H9 (cell line): ENCODE data around the gene GSN. TPM values are rescaled to one million over a fixed set of nuclear protein-coding genes. Genes with fewer than 3 reads are reported as not detected.

Experiments
- DNase-seq: peaks from one replicate; pipeline ENCODE4 v3.0.0-alpha.2; 2017
- H2AFZ ChIP-seq: one replicate; pipeline ENCODE4 v1.6.1; 2013; ENCODE audit warnings: mild to moderate bottlenecking, low read length, control low read depth, moderate library complexity
- H2AK5ac ChIP-seq: 2 replicates; pipeline ENCODE4 v1.6.1; 2013; ENCODE audit warnings: low read length, control low read depth, mixed read lengths; ENCODE audit not compliant: insufficient read length
- H2BK120ac ChIP-seq: one replicate; pipeline ENCODE4 v1.6.1; 2013; ENCODE audit warnings: low read depth, mild to moderate bottlenecking, low read length, control low read depth, inconsistent platforms; ENCODE audit not compliant: poor library complexity, severe bottlenecking
- H2BK12ac ChIP-seq: 2 replicates; pipeline ENCODE4 v1.6.1; 2013; ENCODE audit warnings: low read length, control low read depth, mixed read lengths, low read depth; ENCODE audit not compliant: insufficient read length
- H2BK15ac ChIP-seq: 2 replicates; pipeline ENCODE4 v1.6.1; 2013; ENCODE audit warnings: low read depth, low read length, control low read depth
- H2BK20ac ChIP-seq: one replicate; pipeline ENCODE4 v1.6.1; 2013; ENCODE audit warnings: low read depth, mild to moderate bottlenecking, low read length, control low read depth, inconsistent platforms; ENCODE audit not compliant: poor library complexity, severe bottlenecking
- H2BK5ac ChIP-seq: 2 replicates; pipeline ENCODE4 v1.6.1; 2013; ENCODE audit warnings: low read length, control low read depth, mixed read lengths; ENCODE audit not compliant: insufficient read length
- H3K14ac ChIP-seq: 2 replicates; pipeline ENCODE4 v1.6.1; 2013; ENCODE audit warnings: low read length, control low read depth; ENCODE audit not compliant: insufficient read depth
- H3K18ac ChIP-seq: 2 replicates; pipeline ENCODE4 v1.6.1; 2013; ENCODE audit warnings: low read depth, mild to moderate bottlenecking, mixed read lengths, low read length, control low read depth; ENCODE audit not compliant: insufficient read length
- H3K23ac ChIP-seq: 2 replicates; pipeline ENCODE4 v1.6.1; 2013; ENCODE audit warnings: low read length, control low read depth, mixed read lengths, low read depth; ENCODE audit not compliant: insufficient read length
- H3K23me2 ChIP-seq: 2 replicates; pipeline ENCODE4 v1.6.1; 2013; ENCODE audit warnings: low read depth, mild to moderate bottlenecking, mixed read lengths, low read length, control low read depth; ENCODE audit not compliant: insufficient read length, poor library complexity, severe bottlenecking
- H3K27ac ChIP-seq: 2 replicates; pipeline ENCODE4 v1.5.1; 2013; ENCODE audit warnings: low read length, control low read depth, mixed read lengths, low read depth; ENCODE audit not compliant: insufficient read length
- H3K27me3 ChIP-seq: 2 replicates; pipeline ENCODE4 v1.6.1; 2013; ENCODE audit warnings: low read length, control low read depth, inconsistent platforms; ENCODE audit not compliant: insufficient read depth
- H3K4ac ChIP-seq: 2 replicates; pipeline ENCODE4 v1.6.1; 2013; ENCODE audit warnings: low read depth, mild to moderate bottlenecking, control low read depth, inconsistent platforms, low read length, moderate library complexity
- H3K4me1 ChIP-seq: 2 replicates; pipeline ENCODE4 v1.6.1; 2013; ENCODE audit warnings: low read length, control low read depth, inconsistent platforms; ENCODE audit not compliant: insufficient read depth
- H3K4me2 ChIP-seq: 2 replicates; pipeline ENCODE4 v1.6.1; 2013; ENCODE audit warnings: low read length, control low read depth, mixed read lengths; ENCODE audit not compliant: insufficient read length, insufficient read depth
- H3K56ac ChIP-seq: 2 replicates; pipeline ENCODE4 v1.6.1; 2013; ENCODE audit warnings: low read depth, mild to moderate bottlenecking, mixed read lengths, low read length, control low read depth; ENCODE audit not compliant: insufficient read length
- H3K79me1 ChIP-seq: 2 replicates; pipeline ENCODE4 v1.6.1; 2013; ENCODE audit warnings: low read depth, mild to moderate bottlenecking, moderate library complexity, low read length, control low read depth, inconsistent platforms; ENCODE audit not compliant: insufficient read depth, poor library complexity, severe bottlenecking
- H3K79me2 ChIP-seq: 2 replicates; pipeline ENCODE4 v1.6.1; 2013; ENCODE audit warnings: low read length, control low read depth, inconsistent platforms; ENCODE audit not compliant: insufficient read depth
- H3K9ac ChIP-seq: 2 replicates; pipeline ENCODE4 v1.6.1; 2013; ENCODE audit warnings: low read length, control low read depth, mixed read lengths; ENCODE audit not compliant: insufficient read length; ENCODE audit errors: extremely low read depth
- H3K9me3 ChIP-seq: one replicate; pipeline ENCODE4 v1.6.1; 2013; ENCODE audit warnings: low read depth, low read length, inconsistent platforms; ENCODE audit not compliant: control insufficient read depth
- H3T11ph ChIP-seq: one replicate; pipeline ENCODE4 v1.6.1; 2013; ENCODE audit warnings: mild to moderate bottlenecking, low read length, control low read depth, inconsistent platforms
- H4K20me1 ChIP-seq: one replicate; pipeline ENCODE4 v1.6.1; 2013; ENCODE audit not compliant: control insufficient read depth, insufficient read length, insufficient read depth
- H4K5ac ChIP-seq: 2 replicates; pipeline ENCODE4 v1.6.1; 2013; ENCODE audit warnings: low read depth, mild to moderate bottlenecking, mixed read lengths, low read length, control low read depth; ENCODE audit not compliant: insufficient read length
- H4K8ac ChIP-seq: replicated peaks from 2 replicates; pipeline ENCODE4 v1.6.1; 2013; ENCODE audit warnings: low read length, control low read depth, mixed read lengths, low read depth; ENCODE audit not compliant: insufficient read length
- H4K91ac ChIP-seq: 2 replicates; pipeline ENCODE4 v1.6.1; 2013; ENCODE audit warnings: low read depth, mild to moderate bottlenecking, moderate library complexity, mixed read lengths, low read length, control low read depth; ENCODE audit not compliant: insufficient read length
- H3K27ac Mint-ChIP-seq, 3 experiments: 2 replicates in 2 of 3; 3 replicates in 1 of 3; pipeline ENCODE4 v1.8.0; 2020 to 2021; ENCODE audit warnings: mixed read lengths in 3 of 3, mild to moderate bottlenecking in 1 of 3, moderate library complexity in 1 of 3
- H3K27me3 Mint-ChIP-seq: 2 replicates; pipeline ENCODE4 v1.8.0; 2021; ENCODE audit warnings: low read depth, mild to moderate bottlenecking, moderate library complexity, mixed read lengths
- H3K36me3 Mint-ChIP-seq, 3 experiments: 2 replicates in 2 of 3; 3 replicates in 1 of 3; pipeline ENCODE4 v1.8.0; 2020 to 2021; ENCODE audit warnings: low read depth in 3 of 3, mixed read lengths in 3 of 3; ENCODE audit not compliant: insufficient read depth in 1 of 3
- H3K4me1 Mint-ChIP-seq, 2 experiments: 2 replicates each; pipeline ENCODE4 v1.8.0; 2020; ENCODE audit warnings: mixed read lengths in 2 of 2
- H3K4me3 Mint-ChIP-seq, 2 experiments: 2 replicates in 1 of 2; 3 replicates in 1 of 2; pipeline ENCODE4 v1.8.0; 2020 to 2021; ENCODE audit warnings: mild to moderate bottlenecking in 2 of 2, mixed read lengths in 2 of 2, moderate library complexity in 1 of 2
- H3K9me3 Mint-ChIP-seq, 2 experiments: 2 replicates in 1 of 2; 3 replicates in 1 of 2; pipeline ENCODE4 v1.8.0; 2020; ENCODE audit warnings: mild to moderate bottlenecking in 2 of 2, mixed read lengths in 2 of 2, moderate library complexity in 1 of 2
- WGBS: extraction: QIAGEN DNeasy Blood & Tissue Kit; methylation state at CpG from one replicate; pipeline ENCODE4 v1.1.7; 2013; ENCODE audit warnings: missing lambda C conversion rate, low lambda C conversion rate, mixed read lengths; ENCODE audit not compliant: insufficient read length; ENCODE audit errors: extremely low coverage; 5-methylcytosine and 5-hydroxymethylcytosine counted together
- total RNA-seq: library from RNA; stranded (reverse); gene quantifications from 2 replicates; pipeline ENCODE4 v1.2.1, GENCODE V29; 2021
- TF ChIP-seq, protein P1 (sequence below): fragments of 200-600 bp; sonication (generic); conservative IDR thresholded peaks from 3 replicates; pipeline ENCODE4 v1.8.0; 2021; ENCODE audit warnings: antibody characterized with exemption, mild to moderate bottlenecking

Gene GSN
- total RNA-seq, 1 experiment from 2014 or later = 14.9 TPM

DNA sequence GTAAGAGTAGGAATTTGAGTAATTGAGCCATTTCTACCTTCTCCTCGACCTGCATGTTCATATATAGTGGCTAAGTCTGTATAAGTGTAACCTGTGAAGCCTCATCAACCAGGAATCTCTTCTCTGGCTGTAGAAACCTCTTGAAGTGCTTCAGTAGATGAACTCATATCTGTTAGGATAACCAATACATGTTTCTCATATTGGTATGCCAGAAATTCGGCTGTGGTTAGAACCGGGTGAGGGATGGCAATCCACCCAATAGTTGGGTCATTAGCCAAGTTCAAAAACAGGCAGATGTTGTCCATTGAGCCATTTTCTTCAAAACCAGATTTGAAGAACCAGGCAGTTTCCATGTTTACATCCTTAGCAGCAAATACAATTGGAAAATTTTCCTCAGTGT, 28.9 kb upstream of the GSN start:
- no CpG with 5 or more reads among the region's 3 CpGs for WGBS

More for the DNA sequence above, 28.9 kb upstream of the GSN start:
- Histone ChIP-seq H3K79me1 (no peaks in the 10 kb centered on the region), H3K23me2 (no peaks in the 10 kb centered on the region), H2AK5ac (no peak overlapping the region), H2AFZ (no peak overlapping the region), H3K18ac (no peak overlapping the region), H4K5ac (no peak overlapping the region), H3T11ph (no peak overlapping the region), H3K9me3 (no peaks in the 10 kb centered on the region), H4K91ac (no peak overlapping the region), H3K79me2 (no peaks in the 10 kb centered on the region), H3K27ac (no peak overlapping the region), H3K23ac (no peak overlapping the region), H3K4me1 (no peaks in the 10 kb centered on the region), H3K14ac (no peak overlapping the region), H3K4me2 (no peak overlapping the region), H2BK12ac (no peak overlapping the region), H2BK20ac (no peak overlapping the region), H2BK15ac (no peak overlapping the region), H3K56ac (no peak overlapping the region), H2BK120ac (no peak overlapping the region), H4K8ac (no peak overlapping the region), H3K4ac (no peak overlapping the region), H3K9ac (no peak overlapping the region), H2BK5ac (no peak overlapping the region), H4K20me1 (no peaks in the 10 kb centered on the region), H3K27me3 (no peaks in the 10 kb centered on the region)
- TF ChIP-seq, protein P1, sequence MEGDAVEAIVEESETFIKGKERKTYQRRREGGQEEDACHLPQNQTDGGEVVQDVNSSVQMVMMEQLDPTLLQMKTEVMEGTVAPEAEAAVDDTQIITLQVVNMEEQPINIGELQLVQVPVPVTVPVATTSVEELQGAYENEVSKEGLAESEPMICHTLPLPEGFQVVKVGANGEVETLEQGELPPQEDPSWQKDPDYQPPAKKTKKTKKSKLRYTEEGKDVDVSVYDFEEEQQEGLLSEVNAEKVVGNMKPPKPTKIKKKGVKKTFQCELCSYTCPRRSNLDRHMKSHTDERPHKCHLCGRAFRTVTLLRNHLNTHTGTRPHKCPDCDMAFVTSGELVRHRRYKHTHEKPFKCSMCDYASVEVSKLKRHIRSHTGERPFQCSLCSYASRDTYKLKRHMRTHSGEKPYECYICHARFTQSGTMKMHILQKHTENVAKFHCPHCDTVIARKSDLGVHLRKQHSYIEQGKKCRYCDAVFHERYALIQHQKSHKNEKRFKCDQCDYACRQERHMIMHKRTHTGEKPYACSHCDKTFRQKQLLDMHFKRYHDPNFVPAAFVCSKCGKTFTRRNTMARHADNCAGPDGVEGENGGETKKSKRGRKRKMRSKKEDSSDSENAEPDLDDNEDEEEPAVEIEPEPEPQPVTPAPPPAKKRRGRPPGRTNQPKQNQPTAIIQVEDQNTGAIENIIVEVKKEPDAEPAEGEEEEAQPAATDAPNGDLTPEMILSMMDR = no peak
- Mint-ChIP-seq H3K27ac (no peak overlapping the region), H3K4me1 (peaks cover 5 to 7% of the 10 kb centered on the region in 2 experiments), H3K4me3 (no peak overlapping the region), H3K36me3 (peaks cover 0 to 4% (median 0%) of the 10 kb centered on the region in 3 experiments; a peak in 1 of 7 replicates), H3K27me3 (peaks cover 58% of the 10 kb centered on the region), H3K9me3 (peaks cover 4 to 5% of the 10 kb centered on the region in 2 experiments; a peak in 4 of 5 replicates)
- no peak for DNase-seq
